ENCODE data around the gene WDR70. TPM values are rescaled to one million over a fixed set of nuclear protein-coding genes. Genes with fewer than 3 reads are reported as not detected.

WDR70 gene
- total and polyA plus RNA-seq, 2 donors (not counting 3 experiments of a cell fraction or from before 2014, with no cell fraction given) = 6.7 to 37.3 TPM

GRCh38 chr5:37701868-37702267 lies 322.8 kb downstream of the WDR70 start:
- Histone ChIP-seq H3K79me2 (ENCODE audit: control insufficient read depth, insufficient read depth, low read length) (no peaks in the 10 kb centered on the region), H3K4me3 (replicated peaks in 1 of 3; ENCODE audit: insufficient read depth in 1 of 3, low read depth in 1 of 3, low read length in 3 of 3) (no peak overlapping the region), H2AFZ (ENCODE audit: low read depth, low read length) (no peak overlapping the region), H3K36me3 (ENCODE audit: control insufficient read depth in 2 of 2, extremely low read depth in 1 of 2, insufficient read depth in 2 of 2, low read length in 2 of 2) (no peaks in the 10 kb centered on the region), H4K20me1 (replicated peaks; ENCODE audit: control insufficient read depth, extremely low read depth, insufficient read depth, low read length) (no peaks in the 10 kb centered on the region), H3K4me2 (ENCODE audit: insufficient read depth, low read length) (no peak overlapping the region), H3K27ac (ENCODE audit: insufficient read depth, low read depth, low read length) (no peak overlapping the region), H3K9me3 (replicated peaks; ENCODE audit: control insufficient read depth, insufficient read depth, low read length) (no peaks in the 10 kb centered on the region), H3K9ac (replicated peaks; ENCODE audit: extremely low read depth, insufficient read depth, low read length) (no peak overlapping the region), H3K9me1 (replicated peaks; ENCODE audit: control insufficient read depth, extremely low read depth, insufficient read depth, low read length) (no peaks in the 10 kb centered on the region), H3K4me1 (ENCODE audit: control insufficient read depth, extremely low read depth, insufficient read depth, low read length) (peaks cover 18% of the 10 kb centered on the region), H3K27me3 (ENCODE audit: control insufficient read depth in 2 of 2, insufficient read depth in 2 of 2, low read length in 2 of 2) (no peaks in the 10 kb centered on the region)
- intact Hi-C loops (cut with micrococcal nuclease) (loop anchor here (5.0 kb wide), 1 partner anchor 35 kb away; no protein-coding TSS in a partner anchor), dilution Hi-C loops (cut with MboI; ENCODE audit: extremely low pct_ligation_motif_present, low sequenced_read_pairs) (no loop called here)
- no peak for TF ChIP-seq POLR2A (IDR thresholded peaks at IDR 0.05; ENCODE audit: low read depth, low read length)
- no peak for DNase-seq (ENCODE audit: low read depth, low spot score)
- CTCF ChIA-PET = interaction anchor here (1.0 to 2.0 kb wide), 5 partner anchors 12 to 147 kb away, joined by 3 to 5 read pairs (median 4); no protein-coding TSS in a partner anchor
- BruUV-seq (replicated peaks) = no TSS peak
- POLR2A ChIA-PET = no interaction called here
- FAIRE-seq = no peak

DNA sequence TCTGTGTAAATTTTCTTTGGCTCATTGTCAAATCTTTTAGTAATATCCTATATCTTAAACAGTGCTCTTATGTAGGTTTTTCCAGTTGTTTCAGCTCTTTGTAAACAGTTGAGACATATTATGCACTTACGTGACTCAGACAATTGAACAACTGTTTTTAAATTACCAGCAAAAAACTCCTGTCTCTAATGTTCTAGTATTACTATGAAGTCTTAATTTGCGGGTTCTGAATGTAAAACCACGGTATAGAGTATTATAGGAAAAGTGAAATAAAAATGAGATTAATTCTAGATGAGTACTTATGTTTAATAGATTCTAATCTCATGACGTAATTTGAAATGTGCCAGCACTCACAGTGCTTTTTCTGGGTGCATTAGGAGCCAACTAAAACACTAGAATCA lies 324.7 kb downstream of the WDR70 start:
- no peaks in the 10 kb centered on the region for H3K9me1 ChIP-seq (replicated peaks; ENCODE audit: control insufficient read depth, extremely low read depth, insufficient read depth, low read length)
- H3K27me3 ChIP-seq (ENCODE audit: control insufficient read depth in 2 of 2, insufficient read depth in 2 of 2, low read length in 2 of 2) = no peaks in the 10 kb centered on the region
- H4K20me1 ChIP-seq (replicated peaks; ENCODE audit: control insufficient read depth, extremely low read depth, insufficient read depth, low read length) = no peaks in the 10 kb centered on the region
- BruUV-seq (replicated peaks) = TSS peak; percentile 45
- peak overlapping the region; percentile 89 for H3K4me2 ChIP-seq (ENCODE audit: insufficient read depth, low read length)
- H3K4me1 ChIP-seq (ENCODE audit: control insufficient read depth, extremely low read depth, insufficient read depth, low read length) = peaks cover 18% of the 10 kb centered on the region
- intact Hi-C loops (cut with micrococcal nuclease) = loop anchor here (1.0 to 5.0 kb wide), 3 partner anchors 17 to 37 kb away; no protein-coding TSS in a partner anchor
- H3K36me3 ChIP-seq (ENCODE audit: control insufficient read depth in 2 of 2, extremely low read depth in 1 of 2, insufficient read depth in 2 of 2, low read length in 2 of 2) = no peaks in the 10 kb centered on the region
- POLR2A ChIA-PET = no interaction called here
- TF ChIP-seq POLR2AphosphoS5 (IDR thresholded peaks at IDR 0.05; ENCODE audit: insufficient read depth, low read depth, low read length) = no peak
- peak; percentile 49 for TF ChIP-seq GATA2 (IDR thresholded peaks at IDR 0.05; ENCODE audit: insufficient read depth, insufficient read length, low read depth, low read length)
- peak; percentile 50 for TF ChIP-seq JUN (IDR thresholded peaks at IDR 0.05; ENCODE audit: borderline replicate concordance, insufficient read depth, insufficient read length, low read depth)
- peak; percentile 30 for TF ChIP-seq FOS (IDR thresholded peaks at IDR 0.05; ENCODE audit: borderline replicate concordance, insufficient read depth, low read length)
- dilution Hi-C loops (cut with MboI; ENCODE audit: extremely low pct_ligation_motif_present, low sequenced_read_pairs) = no loop called here
- H3K9me3 ChIP-seq (replicated peaks; ENCODE audit: control insufficient read depth, insufficient read depth, low read length) = no peaks in the 10 kb centered on the region
- CTCF ChIA-PET = interaction anchor here (0.7 to 2.4 kb wide), 14 partner anchors 9 to 291 kb away, joined by 3 to 12 read pairs (median 4); no protein-coding TSS in a partner anchor
- H3K27ac ChIP-seq (ENCODE audit: insufficient read depth, low read depth, low read length) = peak overlapping the region; percentile 75
- FAIRE-seq = no peak
- no peak overlapping the region for H2AFZ ChIP-seq (ENCODE audit: low read depth, low read length)
- H3K4me3 ChIP-seq (replicated peaks in 1 of 3; ENCODE audit: insufficient read depth in 1 of 3, low read depth in 1 of 3, low read length in 3 of 3) = peak overlapping the region in 1 of 3 experiments; percentile 33
- DNase-seq (ENCODE audit: low read depth, low spot score) = peak; percentile 91
- peak overlapping the region; percentile 62 for H3K9ac ChIP-seq (replicated peaks; ENCODE audit: extremely low read depth, insufficient read depth, low read length)
- H3K79me2 ChIP-seq (ENCODE audit: control insufficient read depth, insufficient read depth, low read length) = no peaks in the 10 kb centered on the region
